ENCODE results near the gene NOS1AP. TPM values are rescaled to one million over a fixed set of nuclear protein-coding genes. Genes with fewer than 3 reads are reported as not detected.

NOS1AP gene
- total and polyA plus RNA-seq, 2 donors from 2014 or later = 0.47 to 10.7 TPM

GRCh38 chr1:162314206-162314605, 244.7 kb downstream of the NOS1AP start:
- DNase-seq (no peak), FAIRE-seq (no peak)
- Histone ChIP-seq H3K4me1 (ENCODE audit: control insufficient read depth in 2 of 3, insufficient read depth in 2 of 3, low read depth in 1 of 3, low read length in 3 of 3) (peaks cover 0 to 11% (median 0%) of the 10 kb centered on the region in 3 donors), H3K9me3 (ENCODE audit: control insufficient read depth in 2 of 3, insufficient read depth in 1 of 3, low read length in 3 of 3) (no peaks in the 10 kb centered on the region), H3K27me3 (ENCODE audit: control insufficient read depth, insufficient read depth, low read length) (no peaks in the 10 kb centered on the region), H3K36me3 (ENCODE audit: control insufficient read depth in 2 of 3, insufficient read depth in 3 of 3, low read length in 3 of 3) (no peaks in the 10 kb centered on the region), H3K4me3 (ENCODE audit: low read length in 3 of 3) (no peak overlapping the region), H3K9ac (ENCODE audit: low read length in 3 of 3) (no peak overlapping the region), H3K27ac (ENCODE audit: low read depth in 2 of 2, low read length in 2 of 2) (no peak overlapping the region)
- intact Hi-C loops (cut with DNase I) = no loop called here
- TF ChIP-seq CTCF (IDR thresholded peaks at IDR 0.05; ENCODE audit: borderline replicate concordance, extremely low read depth, insufficient read depth) = no peak

GRCh38 chr1:162315673-162316072, 246.2 kb downstream of the NOS1AP start:
- no peak overlapping the region for H3K4me3 ChIP-seq (ENCODE audit: low read length in 3 of 3)
- H3K9me3 ChIP-seq (ENCODE audit: control insufficient read depth in 2 of 3, insufficient read depth in 1 of 3, low read length in 3 of 3) = no peaks in the 10 kb centered on the region
- H3K9ac ChIP-seq (ENCODE audit: low read length in 3 of 3) = no peak overlapping the region
- H3K4me1 ChIP-seq (ENCODE audit: control insufficient read depth in 2 of 3, insufficient read depth in 2 of 3, low read depth in 1 of 3, low read length in 3 of 3) = peaks cover 0 to 13% (median 0%) of the 10 kb centered on the region in 3 donors
- intact Hi-C loops (cut with DNase I) = no loop called here
- DNase-seq (no peak), FAIRE-seq (no peak)
- no peaks in the 10 kb centered on the region for H3K27me3 ChIP-seq (ENCODE audit: control insufficient read depth, insufficient read depth, low read length)
- no peaks in the 10 kb centered on the region for H3K36me3 ChIP-seq (ENCODE audit: control insufficient read depth in 2 of 3, insufficient read depth in 3 of 3, low read length in 3 of 3)
- TF ChIP-seq CTCF (IDR thresholded peaks at IDR 0.05; ENCODE audit: borderline replicate concordance, extremely low read depth, insufficient read depth) = no peak
- H3K27ac ChIP-seq (ENCODE audit: low read depth in 2 of 2, low read length in 2 of 2) = no peak overlapping the region

GRCh38 chr1:162316187-162316586, 246.7 kb downstream of the NOS1AP start:
- Histone ChIP-seq H3K4me1 (ENCODE audit: control insufficient read depth in 2 of 3, insufficient read depth in 2 of 3, low read depth in 1 of 3, low read length in 3 of 3) (peaks cover 0 to 13% (median 0%) of the 10 kb centered on the region in 3 donors), H3K27ac (ENCODE audit: low read depth in 2 of 2, low read length in 2 of 2) (no peak overlapping the region), H3K36me3 (ENCODE audit: control insufficient read depth in 2 of 3, insufficient read depth in 3 of 3, low read length in 3 of 3) (no peaks in the 10 kb centered on the region), H3K9ac (ENCODE audit: low read length in 3 of 3) (no peak overlapping the region), H3K9me3 (ENCODE audit: control insufficient read depth in 2 of 3, insufficient read depth in 1 of 3, low read length in 3 of 3) (no peaks in the 10 kb centered on the region), H3K27me3 (ENCODE audit: control insufficient read depth, insufficient read depth, low read length) (no peaks in the 10 kb centered on the region), H3K4me3 (ENCODE audit: low read length in 3 of 3) (no peak overlapping the region)
- intact Hi-C loops (cut with DNase I) = no loop called here
- no peak for TF ChIP-seq CTCF (IDR thresholded peaks at IDR 0.05; ENCODE audit: borderline replicate concordance, extremely low read depth, insufficient read depth)
- DNase-seq = no peak
- FAIRE-seq = no peak

GRCh38 chr1:162317621-162318020, 248.1 kb downstream of the NOS1AP start:
- Histone ChIP-seq H3K9ac (ENCODE audit: low read length in 3 of 3) (no peak overlapping the region), H3K4me1 (ENCODE audit: control insufficient read depth in 2 of 3, insufficient read depth in 2 of 3, low read depth in 1 of 3, low read length in 3 of 3) (peaks cover 0 to 13% (median 0%) of the 10 kb centered on the region in 3 donors), H3K36me3 (ENCODE audit: control insufficient read depth in 2 of 3, insufficient read depth in 3 of 3, low read length in 3 of 3) (no peaks in the 10 kb centered on the region), H3K9me3 (ENCODE audit: control insufficient read depth in 2 of 3, insufficient read depth in 1 of 3, low read length in 3 of 3) (no peaks in the 10 kb centered on the region), H3K27me3 (ENCODE audit: control insufficient read depth, insufficient read depth, low read length) (no peaks in the 10 kb centered on the region), H3K27ac (ENCODE audit: low read depth in 2 of 2, low read length in 2 of 2) (no peak overlapping the region), H3K4me3 (ENCODE audit: low read length in 3 of 3) (no peak overlapping the region)
- TF ChIP-seq CTCF (IDR thresholded peaks at IDR 0.05; ENCODE audit: borderline replicate concordance, extremely low read depth, insufficient read depth) = no peak
- no peak for DNase-seq
- FAIRE-seq = no peak
- intact Hi-C loops (cut with DNase I) = no loop called here
